ENCODE data around the gene NOS1AP. TPM values are rescaled to one million over a fixed set of nuclear protein-coding genes. Genes with fewer than 3 reads are reported as not detected.
A peak's percentile ranks its signal among the peaks of the same experiment; 100 is the strongest.
"Not testable (repeated sequence)": the region's sequence is repeated elsewhere in the genome, so short reads cannot be mapped to it uniquely, and the experiment has no call there.

Gene NOS1AP
- total RNA-seq, 1 experiment from 2014 or later: 0.76 TPM

GRCh38 chr1:162166917-162167615 is 97.6 kb downstream of the NOS1AP start:
- DNase-seq (ENCODE audit: low read depth): no peak

GRCh38 chr1:162168261-162168660 is 98.8 kb downstream of the NOS1AP start:
- DNase-seq (ENCODE audit: low read depth): no peak

- DNase-seq (ENCODE audit: low read depth): no peak
Observed at GRCh38 chr1:162169031-162169790, 99.7 kb downstream of the NOS1AP start.

GRCh38 chr1:162171111-162171510 is 101.6 kb downstream of the NOS1AP start:
- DNase-seq (ENCODE audit: low read depth): peak; percentile 87

- no peak for DNase-seq (ENCODE audit: low read depth)
Observed at GRCh38 chr1:162172311-162173102, 103.0 kb downstream of the NOS1AP start.

- not testable (repeated sequence) for DNase-seq (ENCODE audit: low read depth)
Observed at GRCh38 chr1:162173607-162174006, 104.1 kb downstream of the NOS1AP start.

GRCh38 chr1:162174027-162174426 is 104.5 kb downstream of the NOS1AP start:
- DNase-seq (ENCODE audit: low read depth): not testable (repeated sequence)

- DNase-seq (ENCODE audit: low read depth): no peak
Observed at GRCh38 chr1:162175379-162176081, 106.0 kb downstream of the NOS1AP start.

- DNase-seq (ENCODE audit: low read depth): peak; percentile 53
Observed at GRCh38 chr1:162177126-162177525, 107.6 kb downstream of the NOS1AP start.

GRCh38 chr1:162178432-162178831 is 108.9 kb downstream of the NOS1AP start:
- DNase-seq (ENCODE audit: low read depth): no peak

- DNase-seq (ENCODE audit: low read depth): no peak
Observed at GRCh38 chr1:162179121-162179520, 109.6 kb downstream of the NOS1AP start.

GRCh38 chr1:162180813-162181212 is 111.3 kb downstream of the NOS1AP start:
- DNase-seq (ENCODE audit: low read depth): no peak

- DNase-seq (ENCODE audit: low read depth): no peak
Observed at GRCh38 chr1:162182090-162182489, 112.6 kb downstream of the NOS1AP start.

- no peak for DNase-seq (ENCODE audit: low read depth)
Observed at GRCh38 chr1:162185314-162186025, 116.0 kb downstream of the NOS1AP start.

GRCh38 chr1:162186026-162186374 is 116.5 kb downstream of the NOS1AP start:
- no peak for DNase-seq (ENCODE audit: low read depth)

- no peak for DNase-seq (ENCODE audit: low read depth)
Observed at GRCh38 chr1:162186406-162186805, 116.9 kb downstream of the NOS1AP start.

- peak; percentile 49 for DNase-seq (ENCODE audit: low read depth)
Observed at GRCh38 chr1:162187687-162188276, 118.3 kb downstream of the NOS1AP start.

- DNase-seq (ENCODE audit: low read depth): no peak
Observed at GRCh38 chr1:162189345-162189744, 119.9 kb downstream of the NOS1AP start.

GRCh38 chr1:162191396-162192305 is 122.2 kb downstream of the NOS1AP start:
- peak; percentile 26 for DNase-seq (ENCODE audit: low read depth)

GRCh38 chr1:162192306-162192678 is 122.8 kb downstream of the NOS1AP start:
- no peak for DNase-seq (ENCODE audit: low read depth)
